Motor neuron (in vitro differentiated cells): ENCODE results near the gene IRAK2. TPM values are rescaled to one million over a fixed set of nuclear protein-coding genes. Genes with fewer than 3 reads are reported as not detected.

ENCODE experiments used
- ATAC-seq, 8 experiments: fragments of 200-7000 bp; cut with Tn5 transposase; replicated peaks in 6 of 8; 2 replicates each; pipeline ENCODE4 v1.8.0; 2021; ENCODE audit warnings: mild to moderate bottlenecking in 8 of 8, moderate library complexity in 8 of 8
- H3K27ac ChIP-seq, 2 donors: fragments of 250-450 bp; sonication (Bioruptor Pico); 2 replicates each; pipeline ENCODE4 v1.9.0; 2021; ENCODE audit warnings: antibody characterized with exemption in 2 of 2, mild to moderate bottlenecking in 2 of 2, moderate library complexity in 1 of 2
- H3K4me1 ChIP-seq, 2 donors: fragments of 250-450 bp; sonication (Bioruptor Pico); replicated peaks in 1 of 2; 2 replicates each; pipeline ENCODE4 v1.6.1; 2021; ENCODE audit warnings: antibody characterized with exemption in 2 of 2, mild to moderate bottlenecking in 2 of 2, moderate library complexity in 1 of 2
- H3K4me3 ChIP-seq, 5 donors: fragments of 250-450 bp; sonication (Bioruptor Pico); 2 replicates each; pipeline ENCODE4 v1.9.0; 2021; ENCODE audit warnings: antibody characterized with exemption in 5 of 5, mild to moderate bottlenecking in 5 of 5, moderate library complexity in 4 of 5
- WGBS, 10 experiments: fragments of 450-650 bp; shearing (Covaris generic); methylation state at CpG; one replicate each; pipeline ENCODE4 v1.0.0; 2022; 5-methylcytosine and 5-hydroxymethylcytosine counted together
- in situ Hi-C, 9 experiments: fragments of 400-800 bp; cut with MboI; loops; one replicate each; pipeline ENCODE4 v1.15.0; 2021; ENCODE audit warnings: low sequenced_read_pairs in 9 of 9, low pct_unique_long_range_greater_than_20kb in 2 of 9; ENCODE audit not compliant: unreplicated experiment in 9 of 9
- total RNA-seq, 8 experiments: library from RNA; unstranded; fragments of 300-600 nt; gene quantifications; 2 replicates each; pipeline versions ENCODE4 v1.2.3 to v1.2.4, GENCODE V29; 2022

Gene IRAK2
- total RNA-seq, 8 experiments from 2014 or later: 0.63 to 2.5 (median 1.7) TPM

DNA sequence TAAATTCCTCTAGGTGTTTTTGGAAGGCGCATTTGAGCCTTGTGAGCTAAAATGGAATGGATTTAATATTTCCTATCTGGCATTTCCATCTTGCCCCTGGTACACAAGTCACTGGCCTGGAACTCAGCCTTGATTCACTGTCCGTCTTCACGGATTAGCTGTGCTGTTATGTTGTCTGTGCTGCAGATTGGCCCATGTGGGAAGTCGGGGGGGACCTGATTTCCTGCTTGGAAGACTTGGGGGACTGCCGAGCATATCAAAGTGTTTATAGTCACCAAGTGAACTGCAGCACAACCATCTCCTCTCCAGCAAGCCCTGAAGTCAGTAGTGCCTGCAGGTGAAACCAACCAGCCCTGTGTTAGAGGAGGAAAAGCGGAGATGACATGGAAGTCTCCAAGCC lies 115.9 kb downstream of the IRAK2 start:
- ATAC-seq: no peak
- H3K4me1 ChIP-seq: no peaks in the 10 kb centered on the region
- no peak overlapping the region for H3K4me3 ChIP-seq
- H3K27ac ChIP-seq: no peak overlapping the region
- 53 to 97% (median 87%) methylated on average over 1 to 6 of the region's 6 CpGs; no CpG with 5 or more reads in 4 of the 10 experiments for WGBS, 10 experiments
- in situ Hi-C loops: no loop called here

DNA sequence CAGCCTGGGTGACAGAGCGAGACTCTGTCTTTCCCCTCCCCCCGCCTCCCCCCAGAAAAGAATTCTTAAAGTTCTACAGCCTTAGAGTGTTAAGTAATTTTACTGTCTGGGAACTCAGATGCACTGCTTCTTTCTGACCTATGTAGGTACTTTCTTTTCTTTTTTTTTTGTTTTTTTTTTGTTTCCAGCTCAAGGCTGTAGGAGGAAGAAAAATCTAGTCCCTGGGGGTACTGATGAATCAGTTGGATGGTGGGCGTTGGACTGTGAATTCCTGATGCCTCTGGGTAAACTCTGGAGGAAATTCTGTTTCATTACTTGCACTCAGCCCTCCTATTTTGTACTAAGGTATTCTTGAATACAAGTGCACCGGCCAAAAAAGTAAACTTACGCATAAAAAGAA lies 117.2 kb downstream of the IRAK2 start:
- in situ Hi-C loops: no loop called here
- no peak overlapping the region for H3K27ac ChIP-seq
- H3K4me1 ChIP-seq: no peaks in the 10 kb centered on the region
- 49 to 100% (median 100%) methylated on average over 1 to 4 of the region's 5 CpGs; no CpG with 5 or more reads in 2 of the 10 experiments for WGBS, 10 experiments
- peak in 1 of 8 experiments; percentile 40 for ATAC-seq
- H3K4me3 ChIP-seq: no peak overlapping the region

DNA sequence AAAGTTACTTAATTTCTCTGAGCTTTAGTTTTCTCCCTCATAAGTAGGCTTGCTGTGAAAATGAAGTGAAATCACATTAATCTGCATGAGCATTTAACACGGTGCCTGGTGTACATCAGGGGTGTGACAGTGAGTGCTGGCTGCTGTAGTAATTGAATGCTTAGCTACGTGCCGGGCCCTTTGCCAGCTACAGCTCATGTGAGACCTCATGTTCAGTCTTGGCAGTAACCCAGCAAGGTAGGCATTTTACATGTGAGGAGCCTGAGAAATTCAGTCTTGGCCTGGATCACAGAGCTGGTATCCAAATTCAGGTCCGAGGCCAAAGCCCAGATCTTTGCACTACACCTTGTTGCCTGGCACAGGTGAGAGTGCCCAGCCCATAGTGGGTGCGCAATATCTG lies 118.9 kb downstream of the IRAK2 start:
- Histone ChIP-seq H3K4me1 (no peaks in the 10 kb centered on the region), H3K27ac (no peak overlapping the region), H3K4me3 (no peak overlapping the region)
- peak in 1 of 8 experiments; percentile 38 for ATAC-seq
- in situ Hi-C loops: no loop called here
- WGBS, 10 experiments: 50 to 100% (median 96%) methylated on average over 1 to 5 of the region's 5 CpGs; no CpG with 5 or more reads in 2 of the 10 experiments

DNA sequence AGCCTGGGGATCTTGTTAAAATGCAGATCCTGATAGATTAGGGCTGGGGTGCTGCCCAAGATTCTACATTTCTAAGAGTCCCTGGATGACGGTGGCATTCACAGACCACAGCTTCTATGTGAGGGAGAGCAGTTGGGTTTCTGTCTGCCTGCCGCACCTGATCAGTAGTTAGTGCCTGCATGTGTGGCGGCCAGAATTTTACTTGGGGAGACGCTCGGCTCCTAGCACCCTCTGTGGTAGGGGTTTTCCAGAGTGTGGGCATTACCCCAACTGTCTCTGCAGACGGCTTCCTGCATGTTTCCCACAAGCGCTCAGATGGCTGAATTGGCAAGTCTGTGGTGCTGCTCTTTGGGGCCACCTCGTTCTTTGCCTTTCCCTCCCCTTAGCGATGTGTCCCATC lies 119.8 kb downstream of the IRAK2 start:
- H3K4me1 ChIP-seq: no peaks in the 10 kb centered on the region
- no peak overlapping the region for H3K4me3 ChIP-seq
- in situ Hi-C loops: no loop called here
- H3K27ac ChIP-seq: no peak overlapping the region
- 80 to 100% (median 100%) methylated on average over 1 to 6 of the region's 9 CpGs; no CpG with 5 or more reads in 4 of the 10 experiments for WGBS, 10 experiments
- ATAC-seq: no peak

DNA sequence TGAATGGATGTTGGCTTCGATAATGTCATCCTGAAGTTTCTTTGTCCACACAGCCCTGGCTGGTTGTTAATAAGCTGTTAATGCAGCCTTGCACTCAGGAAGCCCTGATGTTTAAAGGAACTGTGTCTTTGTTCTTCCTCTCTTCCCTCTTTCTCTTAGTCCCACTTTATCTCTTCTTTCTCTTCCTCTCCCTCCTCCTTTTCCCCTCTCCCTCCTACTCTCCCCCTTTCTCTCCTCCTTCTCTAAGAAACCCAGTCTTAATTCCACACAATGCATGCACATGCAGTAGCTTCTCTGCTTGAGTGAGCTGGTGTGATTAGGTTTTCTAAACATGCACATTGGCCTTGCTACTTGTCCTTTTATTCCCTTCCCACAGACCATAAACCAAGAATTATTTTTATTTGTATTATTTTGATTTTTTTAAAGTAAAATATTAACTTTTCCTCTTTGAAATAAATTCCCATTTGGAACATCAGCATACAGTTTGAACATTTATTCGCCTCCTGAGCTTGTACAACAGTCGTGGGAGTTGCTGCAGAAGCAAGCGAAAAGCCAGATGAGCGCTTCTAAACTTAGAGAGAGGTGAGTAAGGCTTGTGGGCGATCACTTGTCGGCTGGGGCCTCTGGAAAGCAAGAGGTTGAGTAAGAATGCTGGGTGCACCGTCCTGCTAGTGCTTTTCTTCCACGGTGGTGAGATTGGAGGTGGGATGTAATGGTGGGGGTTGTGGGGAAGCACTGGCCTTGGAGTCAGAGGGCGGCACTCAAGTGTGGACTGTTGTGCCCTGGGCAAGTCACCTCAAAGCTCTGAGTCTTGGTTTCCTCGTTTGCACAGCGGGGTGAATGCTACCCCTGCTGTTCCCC lies 120.8 kb downstream of the IRAK2 start:
- no peak for ATAC-seq
- Histone ChIP-seq H3K4me1 (no peaks in the 10 kb centered on the region), H3K27ac (no peak overlapping the region), H3K4me3 (no peak overlapping the region)
- in situ Hi-C loops: no loop called here
- 83 to 100% (median 89%) methylated on average over 1 to 10 of the region's 12 CpGs for WGBS, 10 experiments

DNA sequence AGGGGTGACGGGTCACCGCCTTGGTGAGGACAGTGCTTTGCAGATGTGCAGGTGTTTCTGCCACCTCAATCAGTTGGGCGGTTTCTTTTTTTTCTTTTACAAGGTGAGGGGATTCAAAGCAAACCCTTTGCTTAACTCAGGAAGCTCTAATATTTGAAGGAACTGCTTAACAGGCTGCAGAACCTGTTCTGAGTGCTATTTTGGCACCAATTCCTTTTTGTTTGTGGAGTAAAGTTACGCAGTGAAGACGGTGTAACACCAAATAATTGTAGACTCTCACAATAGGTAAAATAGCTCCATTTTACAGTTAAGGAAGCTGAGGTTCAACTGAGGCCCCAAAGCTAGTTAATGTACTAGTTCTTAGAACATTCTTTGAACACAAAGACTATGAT lies 121.4 kb downstream of the IRAK2 start:
- 86 to 100% (median 98%) methylated on average over 2 to 5 of the region's 5 CpGs; no CpG with 5 or more reads in 2 of the 10 experiments for WGBS, 10 experiments
- ATAC-seq: no peak
- Histone ChIP-seq H3K27ac (no peak overlapping the region), H3K4me3 (no peak overlapping the region), H3K4me1 (no peaks in the 10 kb centered on the region)
- in situ Hi-C loops: no loop called here

DNA sequence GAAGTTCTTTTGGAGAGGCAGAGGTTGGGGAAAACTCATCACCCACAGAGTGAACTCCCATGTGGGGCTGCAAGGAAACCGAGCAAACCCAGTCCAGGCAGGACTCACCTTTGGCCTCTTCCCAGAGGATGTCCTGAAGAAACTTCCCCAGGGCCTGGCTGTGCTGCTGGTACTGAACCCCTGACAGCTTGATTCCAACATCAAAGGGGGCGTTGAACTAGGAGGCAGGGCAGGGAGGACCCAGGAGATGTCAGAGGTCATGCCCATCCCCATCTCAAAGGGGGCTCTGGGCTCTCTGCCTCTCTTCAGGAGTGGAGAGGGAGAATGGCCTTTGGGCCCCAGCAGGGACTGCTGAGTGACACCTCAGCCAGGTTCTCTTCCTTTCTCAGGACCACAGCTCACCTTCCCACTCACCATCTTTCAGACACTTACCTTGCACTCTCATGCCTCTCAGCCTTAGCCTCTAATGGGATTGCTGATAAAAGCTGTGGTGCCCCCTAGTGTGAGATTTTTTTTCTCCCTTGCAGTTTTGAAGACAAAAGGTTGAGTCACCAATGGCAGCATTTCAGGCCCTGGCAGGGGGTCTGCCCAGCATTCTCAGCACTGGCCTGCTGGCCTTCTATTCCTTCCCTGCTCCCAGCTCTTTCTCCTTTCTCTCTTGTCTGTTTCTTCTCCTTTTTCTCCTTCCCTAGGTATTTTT lies 122.0 kb downstream of the IRAK2 start:
- in situ Hi-C loops: no loop called here
- Histone ChIP-seq H3K27ac (no peak overlapping the region), H3K4me1 (no peaks in the 10 kb centered on the region), H3K4me3 (no peak overlapping the region)
- ATAC-seq: peak in 5 of 8 experiments; percentile 46 to 91 (median 81)
- WGBS, 10 experiments: 0 to 67% (median 40%) methylated on average over 1 of the region's 2 CpGs; no CpG with 5 or more reads in 5 of the 10 experiments

DNA sequence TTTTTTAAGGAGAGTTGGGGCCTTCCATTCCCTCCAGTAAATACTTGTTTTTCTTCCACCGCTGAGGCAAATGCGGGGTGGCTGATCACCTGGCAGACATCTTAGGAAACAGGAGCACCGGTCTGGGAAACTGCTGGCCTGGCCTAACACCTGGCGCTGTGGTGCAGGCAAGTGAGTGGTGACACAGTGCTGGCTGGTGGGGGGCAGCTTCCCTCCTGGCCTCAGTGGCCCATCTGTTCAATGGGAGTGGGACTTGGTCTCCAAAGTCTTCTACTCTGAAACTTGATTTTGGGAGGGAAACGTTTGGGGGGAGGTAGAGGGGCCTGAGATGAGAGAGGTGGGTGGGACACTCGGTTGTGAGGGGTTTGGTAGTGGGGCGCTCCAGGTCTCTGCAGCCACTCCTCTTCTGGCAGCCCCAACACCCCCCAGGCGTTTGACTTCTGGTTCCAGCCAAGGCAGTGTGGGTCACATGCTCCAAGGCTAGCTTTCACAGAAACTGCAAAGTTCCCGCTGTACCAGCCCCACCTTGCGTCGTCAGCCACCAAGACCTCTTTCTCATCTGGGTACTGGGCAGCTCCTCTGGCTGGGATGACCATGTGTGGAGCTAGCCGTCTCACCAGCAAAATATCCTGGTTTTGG lies 123.3 kb downstream of the IRAK2 start:
- Histone ChIP-seq H3K4me1 (no peaks in the 10 kb centered on the region), H3K4me3 (no peak overlapping the region), H3K27ac (no peak overlapping the region)
- WGBS, 10 experiments: 60 to 100% (median 100%) methylated on average over 1 to 7 of the region's 12 CpGs; no CpG with 5 or more reads in 3 of the 10 experiments
- no peak for ATAC-seq
- in situ Hi-C loops: no loop called here

DNA sequence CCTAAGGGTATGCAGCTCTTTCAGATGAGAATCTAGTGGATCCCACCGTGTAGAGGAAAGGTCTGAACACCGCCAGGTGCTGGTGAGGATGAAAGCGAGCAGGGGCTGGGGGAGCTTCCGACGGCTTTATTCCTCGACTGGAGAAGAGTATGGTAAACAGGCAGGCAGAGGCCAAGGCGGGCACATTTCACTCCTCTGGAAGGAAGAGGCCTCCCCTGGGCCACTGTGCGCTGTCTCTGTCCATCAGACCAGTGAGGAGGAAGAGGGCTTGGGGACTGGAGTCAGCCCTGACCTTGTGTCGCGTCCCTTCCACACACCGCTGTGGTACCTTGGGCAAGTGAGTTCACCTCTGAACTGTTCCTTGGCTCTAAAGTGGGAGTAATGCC lies 123.8 kb downstream of the IRAK2 start:
- WGBS, 10 experiments: 60 to 100% (median 100%) methylated on average over 1 to 5 of the region's 11 CpGs; no CpG with 5 or more reads in 3 of the 10 experiments
- H3K4me1 ChIP-seq: no peaks in the 10 kb centered on the region
- H3K4me3 ChIP-seq: no peak overlapping the region
- no peak for ATAC-seq
- in situ Hi-C loops: no loop called here
- H3K27ac ChIP-seq: no peak overlapping the region

DNA sequence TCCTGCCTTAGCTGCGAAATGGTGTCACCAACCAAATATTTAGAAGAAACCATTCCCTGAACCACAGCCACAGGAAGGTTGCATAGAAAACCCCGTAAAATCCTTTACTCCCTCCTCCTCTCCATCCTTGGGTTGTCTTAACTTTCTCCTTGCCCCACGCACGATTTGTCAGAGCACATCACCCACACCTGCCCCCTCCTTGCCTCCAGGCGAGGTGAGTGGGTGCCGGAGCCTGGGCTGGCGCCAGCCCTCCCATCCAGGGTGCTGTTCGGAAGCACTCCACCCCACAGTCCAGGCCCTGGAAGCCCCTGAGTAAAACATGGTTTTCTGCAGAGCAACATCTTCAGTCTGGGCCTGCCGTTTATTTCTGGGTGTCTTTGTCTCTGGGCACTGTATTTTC lies 124.4 kb downstream of the IRAK2 start:
- ATAC-seq: no peak
- no peak overlapping the region for H3K4me3 ChIP-seq
- no peaks in the 10 kb centered on the region for H3K4me1 ChIP-seq
- WGBS, 10 experiments: 80 to 100% (median 85%) methylated on average over 1 to 6 of the region's 9 CpGs; no CpG with 5 or more reads in 4 of the 10 experiments
- H3K27ac ChIP-seq: no peak overlapping the region
- in situ Hi-C loops: no loop called here

DNA sequence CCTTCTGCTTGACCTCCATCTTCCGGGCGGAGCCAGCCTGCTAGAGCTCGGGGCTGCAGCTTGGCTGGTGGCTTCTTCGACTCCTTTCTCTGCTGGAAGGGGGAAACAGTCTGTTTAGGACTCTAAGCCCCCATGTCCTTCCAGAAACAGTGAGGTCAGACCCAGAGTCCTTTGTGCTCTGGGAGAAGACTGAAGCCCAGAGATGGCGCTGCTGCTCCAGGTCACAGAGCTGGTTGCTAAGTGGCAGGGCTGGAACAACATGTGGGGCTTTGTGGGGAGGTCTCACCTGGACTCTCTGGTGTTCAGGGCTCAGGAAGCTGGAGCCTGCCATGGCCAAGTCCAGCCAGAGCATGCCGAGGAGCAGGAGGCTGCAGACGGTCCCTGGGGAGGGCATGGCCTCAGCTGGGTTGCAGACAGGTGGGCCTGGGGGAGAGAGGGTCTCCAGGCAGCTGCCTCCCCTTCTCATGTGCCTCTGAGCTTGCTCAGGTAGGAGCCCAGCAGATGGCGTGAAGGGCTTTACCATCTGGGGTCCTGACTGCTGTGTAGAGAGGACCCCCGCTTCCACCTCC lies 125.2 kb downstream of the IRAK2 start:
- no peaks in the 10 kb centered on the region for H3K4me1 ChIP-seq
- ATAC-seq: no peak
- WGBS, 10 experiments: 33 to 97% (median 89%) methylated on average over 1 to 6 of the region's 9 CpGs; no CpG with 5 or more reads in 6 of the 10 experiments
- H3K27ac ChIP-seq: no peak overlapping the region
- in situ Hi-C loops: no loop called here
- no peak overlapping the region for H3K4me3 ChIP-seq

DNA sequence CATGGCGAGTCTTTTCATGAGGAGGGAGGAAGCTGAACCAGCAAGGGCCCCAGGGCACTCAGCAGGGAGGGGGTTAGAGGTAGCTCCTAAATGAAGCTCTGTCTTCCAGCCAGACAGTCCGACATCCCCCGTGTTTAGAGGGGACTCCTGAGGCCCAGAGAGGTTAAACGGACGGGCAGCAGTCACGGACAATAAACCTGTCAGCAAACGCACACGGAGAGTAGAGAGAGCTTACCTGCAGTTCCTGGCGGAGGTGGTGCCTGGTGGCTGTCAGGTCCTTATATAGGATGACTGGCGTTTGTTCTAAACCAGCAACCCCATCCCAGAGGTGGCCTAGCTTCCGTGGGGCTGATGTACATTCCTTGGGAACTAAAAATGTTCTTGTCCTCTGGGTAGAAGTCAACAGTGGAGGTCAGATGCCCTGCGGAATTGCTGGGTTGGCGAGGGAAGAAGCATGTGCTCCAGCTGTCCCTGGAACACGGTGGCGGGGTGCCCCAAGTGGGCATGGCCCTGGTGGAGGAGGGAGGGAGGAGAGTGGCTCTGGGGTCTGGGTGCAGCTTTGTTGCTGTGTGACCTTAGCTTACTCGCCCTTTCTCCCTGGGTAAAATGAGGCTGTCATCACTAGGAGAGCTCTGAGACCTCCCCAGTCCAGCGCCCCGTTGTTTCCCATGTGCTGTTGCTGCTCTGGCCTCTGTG lies 125.9 kb downstream of the IRAK2 start:
- no peak overlapping the region for H3K4me3 ChIP-seq
- H3K4me1 ChIP-seq: no peaks in the 10 kb centered on the region
- no peak overlapping the region for H3K27ac ChIP-seq
- no peak for ATAC-seq
- WGBS, 10 experiments: 60 to 100% (median 80%) methylated on average over 1 to 12 of the region's 18 CpGs; no CpG with 5 or more reads in 3 of the 10 experiments
- in situ Hi-C loops: no loop called here
